H1 (cell line): ENCODE data around the gene DIAPH1. TPM values are rescaled to one million over a fixed set of nuclear protein-coding genes. Genes with fewer than 3 reads are reported as not detected.

Experiments used
- CTCF ChIA-PET: fragments of 300-600 bp; sonication (Branson Sonifier 250); formaldehyde crosslinking; loops from one replicate; lab custom pipeline; 2021; ENCODE audit not compliant: partially characterized antibody; lab: Charles Lee
- POLR2A ChIA-PET: fragments of 300-600 bp; sonication (Branson Sonifier 250); formaldehyde crosslinking; loops from one replicate; lab custom pipeline; 2021; ENCODE audit warnings: inconsistent platforms; ENCODE audit not compliant: partially characterized antibody; lab: Charles Lee
- DNase-seq, 2 experiments: peaks; one replicate each; pipeline versions ENCODE4 v3.0.0 to v3.0.0-alpha.2; 2010 to 2022; ENCODE audit warnings: low spot score in 2 of 2, low read depth in 1 of 2, mixed read lengths in 1 of 2
- FAIRE-seq: peaks from 2 replicates; lab custom pipeline; 2011; peaks lifted over from hg19 to GRCh38; lab: Jason Lieb, UNC
- H2AFZ ChIP-seq: 2 replicates; pipeline ENCODE4 v1.8.1; 2012; ENCODE audit warnings: low read length, inconsistent platforms
- H2AK5ac ChIP-seq: 2 replicates; pipeline ENCODE4 v1.6.1; 2013; ENCODE audit warnings: low read depth, low read length
- H2BK120ac ChIP-seq: replicated peaks from 2 replicates; pipeline ENCODE3; 2013; ENCODE audit warnings: low read depth, low read length, inconsistent platforms
- H2BK12ac ChIP-seq: 2 replicates; pipeline ENCODE4 v1.6.1; 2013; ENCODE audit warnings: low read depth, low read length
- H2BK15ac ChIP-seq: 2 replicates; pipeline ENCODE4 v1.6.1; 2013; ENCODE audit warnings: low read length
- H2BK20ac ChIP-seq: 2 replicates; pipeline ENCODE4 v1.6.1; 2013; ENCODE audit warnings: low read length
- H2BK5ac ChIP-seq: 2 replicates; pipeline ENCODE4 v1.6.1; 2013; ENCODE audit warnings: low read depth, low read length
- H3K14ac ChIP-seq: 2 replicates; pipeline ENCODE4 v1.6.1; 2013; ENCODE audit warnings: inconsistent platforms; ENCODE audit not compliant: insufficient read length
- H3K18ac ChIP-seq: 2 replicates; pipeline ENCODE4 v1.6.1; 2013; ENCODE audit warnings: low read length; ENCODE audit errors: extremely low read depth
- H3K23ac ChIP-seq: 2 replicates; pipeline ENCODE4 v1.6.1; 2013; ENCODE audit warnings: inconsistent platforms; ENCODE audit not compliant: insufficient read length
- H3K23me2 ChIP-seq: 2 replicates; pipeline ENCODE4 v1.6.1; 2013; ENCODE audit warnings: low read depth, low read length
- H3K27ac ChIP-seq: 2 replicates; pipeline ENCODE4 v1.6.1; 2011; ENCODE audit warnings: low read depth, low read length, inconsistent platforms
- H3K27me3 ChIP-seq, 4 experiments: replicated peaks in 1 of 4; 1 replicate in 1 of 4; 2 replicates in 3 of 4; pipeline versions ENCODE4 v1.6.1 to v1.8.1; 2011 to 2013; ENCODE audit warnings: low read length in 3 of 4, mild to moderate bottlenecking in 3 of 4, inconsistent platforms in 2 of 4, mixed read lengths in 2 of 4, moderate library complexity in 1 of 4; ENCODE audit not compliant: control insufficient read depth in 3 of 4, insufficient read depth in 3 of 4; ENCODE audit errors: extremely low read depth in 1 of 4
- H3K36me3 ChIP-seq, 4 experiments: 2 replicates each; pipeline versions ENCODE4 v1.6.1 to v1.8.1; 2011 to 2013; ENCODE audit warnings: mild to moderate bottlenecking in 4 of 4, low read length in 3 of 4, moderate library complexity in 2 of 4, control low read depth in 1 of 4, inconsistent platforms in 1 of 4; ENCODE audit not compliant: insufficient read depth in 4 of 4, control insufficient read depth in 2 of 4
- H3K4ac ChIP-seq: replicated peaks from 2 replicates; pipeline ENCODE3; 2013; ENCODE audit warnings: low read length, low read depth, mixed read lengths, inconsistent platforms; ENCODE audit not compliant: insufficient read length
- H3K4me1 ChIP-seq, 4 experiments: replicated peaks in 1 of 4; 1 replicate in 1 of 4; 2 replicates in 3 of 4; pipeline versions ENCODE4 v1.6.1 to v1.8.1; 2011 to 2013; ENCODE audit warnings: low read length in 3 of 4, inconsistent platforms in 2 of 4, mixed read lengths in 1 of 4; ENCODE audit not compliant: insufficient read depth in 4 of 4, control insufficient read depth in 3 of 4
- H3K4me2 ChIP-seq, 2 experiments: 2 replicates each; pipeline versions ENCODE4 v1.6.1 to v1.8.1; 2011 to 2013; ENCODE audit warnings: low read depth in 2 of 2, low read length in 2 of 2, control low read depth in 1 of 2, inconsistent platforms in 1 of 2, mild to moderate bottlenecking in 1 of 2; ENCODE audit not compliant: insufficient read depth in 1 of 2
- H3K4me3 ChIP-seq, 4 experiments: fragments of 200-600, 300-600 bp in 1 of 4; sonication (generic), shearing (Covaris generic), sonication (Bioruptor Twin) in 1 of 4; 2 replicates each; pipeline versions ENCODE4 v1.5.1 to v1.8.1; 2011 to 2016; ENCODE audit warnings: low read length in 4 of 4, low read depth in 3 of 4, control low read depth in 2 of 4, inconsistent platforms in 2 of 4, mild to moderate bottlenecking in 2 of 4, mixed read lengths in 1 of 4, moderate library complexity in 1 of 4; ENCODE audit not compliant: insufficient read depth in 2 of 4; ENCODE audit errors: extremely low read depth in 1 of 4
- H3K56ac ChIP-seq: replicated peaks from 2 replicates; pipeline ENCODE3; 2013; ENCODE audit warnings: low read depth, mild to moderate bottlenecking, mixed read lengths, low read length, inconsistent platforms; ENCODE audit not compliant: insufficient read length
- H3K79me1 ChIP-seq: 2 replicates; pipeline ENCODE4 v1.6.1; 2013; ENCODE audit warnings: low read depth, low read length, control low read depth
- H3K79me2 ChIP-seq, 2 experiments: 2 replicates each; pipeline versions ENCODE4 v1.6.1 to v1.8.1; 2012 to 2013; ENCODE audit warnings: low read length in 2 of 2, mild to moderate bottlenecking in 2 of 2, inconsistent platforms in 1 of 2; ENCODE audit not compliant: insufficient read depth in 2 of 2, control insufficient read depth in 1 of 2
- H3K9ac ChIP-seq, 4 experiments: replicated peaks in 1 of 4; 1 replicate in 1 of 4; 2 replicates in 3 of 4; pipeline versions ENCODE4 v1.6.1 to v1.8.1; 2011 to 2013; ENCODE audit warnings: low read depth in 3 of 4, low read length in 3 of 4, control low read depth in 2 of 4, mild to moderate bottlenecking in 2 of 4, moderate library complexity in 2 of 4, inconsistent platforms in 1 of 4; ENCODE audit errors: extremely low read depth in 1 of 4
- H3K9me3 ChIP-seq, 2 experiments: 2 replicates each; pipeline versions ENCODE4 v1.6.1 to v1.8.1; 2012 to 2013; ENCODE audit warnings: mild to moderate bottlenecking in 2 of 2, moderate library complexity in 2 of 2, control low read depth in 1 of 2, inconsistent platforms in 1 of 2, low read depth in 1 of 2, low read length in 1 of 2, mixed read lengths in 1 of 2; ENCODE audit not compliant: insufficient read depth in 2 of 2
- H4K20me1 ChIP-seq, 2 experiments: replicated peaks in 1 of 2; 2 replicates each; pipeline versions ENCODE3 to v1.8.1; 2011 to 2013; ENCODE audit warnings: inconsistent platforms in 2 of 2, low read length in 2 of 2, mild to moderate bottlenecking in 1 of 2; ENCODE audit not compliant: insufficient read depth in 2 of 2, control insufficient read depth in 1 of 2
- H4K5ac ChIP-seq: 2 replicates; pipeline ENCODE4 v1.6.1; 2013; ENCODE audit warnings: low read length, low read depth, mixed read lengths, inconsistent platforms; ENCODE audit not compliant: insufficient read length
- H4K8ac ChIP-seq: 2 replicates; pipeline ENCODE4 v1.8.0; 2013; ENCODE audit warnings: mild to moderate bottlenecking, moderate library complexity, low read length, inconsistent platforms; ENCODE audit not compliant: insufficient read depth; ENCODE audit errors: extremely low read depth
- H4K91ac ChIP-seq: replicated peaks from 2 replicates; pipeline ENCODE3; 2013; ENCODE audit warnings: low read length, mixed read lengths, inconsistent platforms; ENCODE audit not compliant: insufficient read length
- BACH1 ChIP-seq: IDR thresholded peaks from 2 replicates; pipeline ENCODE4 v1.6.1; 2012; ENCODE audit warnings: low read length, improper control_type of control experiment
- BRCA1 ChIP-seq: IDR thresholded peaks from 2 replicates; pipeline ENCODE4 v1.6.1; 2012; ENCODE audit warnings: low read depth, low read length, improper control_type of control experiment
- CBX5 ChIP-seq: fragments of 300-800, 300-1000 bp; sonication (generic); IDR thresholded peaks from 2 replicates; pipeline ENCODE4 v1.7.1; 2016; ENCODE audit warnings: antibody characterized with exemption, low read length, low read depth
- CBX8 ChIP-seq: fragments of 300-800, 300-1000 bp; sonication (generic); IDR thresholded peaks from 2 replicates; pipeline ENCODE4 v1.7.1; 2016; ENCODE audit warnings: low read depth, low read length, borderline replicate concordance
- CHD1 ChIP-seq: IDR thresholded peaks from 2 replicates; pipeline ENCODE4 v1.6.1; 2012; ENCODE audit warnings: low read depth, low read length, improper control_type of control experiment
- EGR1 ChIP-seq: IDR thresholded peaks from 2 replicates; pipeline ENCODE4 v1.6.1; 2011; ENCODE audit warnings: low read depth, low read length, borderline replicate concordance
- EP300 ChIP-seq, 2 experiments: IDR thresholded peaks; 1 replicate in 1 of 2; 2 replicates in 1 of 2; pipeline ENCODE4 v1.6.1; 2011 to 2012; ENCODE audit warnings: low read depth in 2 of 2, low read length in 2 of 2, mild to moderate bottlenecking in 2 of 2, borderline replicate concordance in 1 of 2, inconsistent platforms in 1 of 2, moderate library complexity in 1 of 2
- FOSL1 ChIP-seq: IDR thresholded peaks from 2 replicates; pipeline ENCODE4 v1.6.1; 2011; ENCODE audit warnings: mild to moderate bottlenecking, low read depth, low read length, moderate library complexity; ENCODE audit not compliant: insufficient read depth
- HDAC2 ChIP-seq, 2 experiments: fragments of 300-600 bp in 1 of 2; sonication (generic) in 1 of 2; IDR thresholded peaks; 2 replicates each; pipeline ENCODE4 v1.6.1; 2011 to 2012; ENCODE audit warnings: low read depth in 2 of 2, low read length in 2 of 2, mild to moderate bottlenecking in 2 of 2, moderate library complexity in 2 of 2, borderline replicate concordance in 1 of 2, inconsistent platforms in 1 of 2
- NANOG ChIP-seq: IDR thresholded peaks from 2 replicates; pipeline ENCODE4 v1.6.1; 2011; ENCODE audit warnings: low read length, low read depth, mild to moderate bottlenecking, inconsistent platforms; ENCODE audit not compliant: insufficient read depth, poor library complexity, severe bottlenecking
- RFX5 ChIP-seq: IDR thresholded peaks from 2 replicates; pipeline ENCODE4 v1.6.1; 2011; ENCODE audit warnings: low read depth, low read length, improper control_type of control experiment, borderline replicate concordance
- SIX5 ChIP-seq: IDR thresholded peaks from 2 replicates; pipeline ENCODE4 v1.6.1; 2011; ENCODE audit warnings: mild to moderate bottlenecking, low read depth, low read length
- SRF ChIP-seq: IDR thresholded peaks from 2 replicates; pipeline ENCODE4 v1.6.1; 2011; ENCODE audit warnings: mild to moderate bottlenecking, low read depth, low read length, moderate library complexity
- TBP ChIP-seq: IDR thresholded peaks from 2 replicates; pipeline ENCODE4 v1.6.1; 2011; ENCODE audit warnings: low read depth, low read length, improper control_type of control experiment
- WGBS, 2 experiments: shearing (Covaris generic) in 1 of 2; methylation state at CpG; one replicate each; pipeline versions ENCODE4 v1.1.6 to v1.1.7; 2013 to 2015; ENCODE audit warnings: low lambda C conversion rate in 2 of 2, mixed read lengths in 2 of 2, inconsistent platforms in 1 of 2, low coverage in 1 of 2, missing lambda C conversion rate in 1 of 2; ENCODE audit not compliant: insufficient replicate concordance in 2 of 2, insufficient coverage in 1 of 2, insufficient read length in 1 of 2; ENCODE audit errors: extremely low coverage in 1 of 2, missing lambda C conversion rate in 1 of 2; 5-methylcytosine and 5-hydroxymethylcytosine counted together
- polyA plus RNA-seq, 7 experiments: library from polyadenylated mRNA; depleted of rRNA in 3 of 7; stranded (reverse) in 5 of 7; unstranded in 2 of 7; fragments of >200 nt in 5 of 7; fragments of 200-250 nt in 2 of 7; gene quantifications; 1 replicate in 5 of 7; 2 replicates in 1 of 7; 4 replicates in 1 of 7; pipeline versions ENCODE4 v1.2.1 to v1.2.3, GENCODE V29; 2011 to 2013; ENCODE audit warnings: missing spikeins in 2 of 7, mixed read lengths in 2 of 7
- total RNA-seq: library from RNA; stranded (reverse); fragmentation: NEBNext Ultra II Directional; extraction: Animal tissue kit (Norgen Biotek cat#: 25700); gene quantifications from 2 replicates; pipeline ENCODE4 v1.2.1, GENCODE V29; 2021

The DIAPH1 gene
- total and polyA plus RNA-seq, 2 of the 8 experiments (the other 6 are each of a cell fraction or from before 2014, with no cell fraction given) = 61.2 to 114 TPM

- H3K4me2 ChIP-seq = no peak overlapping the region
- H3K36me3 ChIP-seq = no peaks in the 10 kb centered on the region
- POLR2A ChIA-PET = interaction anchor here (1.1 to 7.9 kb wide), 4 partner anchors 8 to 16 kb away, joined by 3 to 55 read pairs (median 4); partner anchors contain the start of gene DIAPH1
- H3K4me3 ChIP-seq = no peak overlapping the region
- H4K5ac ChIP-seq = no peak overlapping the region
- 75% methylated on average over 1 of the region's 1 CpG; no CpG with 5 or more reads in 1 of the 2 experiments for WGBS, 2 experiments
- peaks cover 7% of the 10 kb centered on the region for H3K79me1 ChIP-seq
- no peak for FAIRE-seq
- no peaks in the 10 kb centered on the region; a peak in 2 of 7 replicates for H3K4me1 ChIP-seq
- H3K27me3 ChIP-seq = no peaks in the 10 kb centered on the region
- H2BK5ac ChIP-seq = no peak overlapping the region
- peaks cover 9 to 96% of the 10 kb centered on the region in 2 experiments; a peak in 3 of 4 replicates for H3K79me2 ChIP-seq
- no peak overlapping the region for H2AK5ac ChIP-seq
- no peak for DNase-seq
- H3K9me3 ChIP-seq = no peaks in the 10 kb centered on the region
- no peak overlapping the region for H3K18ac ChIP-seq
- H2BK12ac ChIP-seq = no peak overlapping the region
- H4K91ac ChIP-seq = no peak overlapping the region
- no peaks in the 10 kb centered on the region for H3K23me2 ChIP-seq
- H3K9ac ChIP-seq = no peak overlapping the region
- H2AFZ ChIP-seq = no peak overlapping the region
- H3K14ac ChIP-seq = no peak overlapping the region
- H2BK15ac ChIP-seq = no peak overlapping the region
- no peak overlapping the region for H3K23ac ChIP-seq
- no peak overlapping the region for H4K8ac ChIP-seq
- H2BK20ac ChIP-seq = no peak overlapping the region
- no peak overlapping the region for H3K27ac ChIP-seq
- no peak overlapping the region for H3K56ac ChIP-seq
- no peak overlapping the region for H3K4ac ChIP-seq
- H4K20me1 ChIP-seq = peaks cover 4 to 7% of the 10 kb centered on the region in 2 experiments
- H2BK120ac ChIP-seq = no peak overlapping the region
- CTCF ChIA-PET = interaction anchor here (0.6 to 8.8 kb wide), 8 partner anchors 9 to 456 kb away, joined by 3 to 74 read pairs (median 4); no protein-coding TSS in a partner anchor
- TF ChIP-seq BACH1 = no peak
- TF ChIP-seq CBX5 = no peak
- no peak for TF ChIP-seq SIX5
- no peak for TF ChIP-seq SRF
- TF ChIP-seq RFX5 = no peak
- TF ChIP-seq CHD1 = no peak
- no peak for TF ChIP-seq NANOG
- no peak for TF ChIP-seq BRCA1
- TF ChIP-seq EGR1 = no peak
- TF ChIP-seq FOSL1 = no peak
- no peak for TF ChIP-seq TBP
- no peak for TF ChIP-seq HDAC2 (IDR thresholded peaks at IDR 0.05; ENCODE audit: borderline replicate concordance in 1 of 2, low read depth in 2 of 2, low read length in 2 of 2)
- TF ChIP-seq EP300 (IDR thresholded peaks at IDR 0.05; ENCODE audit: borderline replicate concordance in 1 of 2, low read depth in 2 of 2, low read length in 2 of 2) = no peak
- no peak for TF ChIP-seq CBX8
These were observed 10.2 kb downstream of the DIAPH1 start for GRCh38 chr5:141608557-141608956.
